HG02678 (cell line): ENCODE results near the gene FKBP7.
"Not testable (repeated sequence)": the region's sequence is repeated elsewhere in the genome, so short reads cannot be mapped to it uniquely, and the experiment has no call there.

Experiments used
- ATAC-seq: cut with Tn5 transposase; IDR thresholded peaks from one replicate; pipeline ENCODE4 v1.9.1; 2021; ENCODE audit warnings: mild to moderate bottlenecking, moderate library complexity; ENCODE audit not compliant: unreplicated experiment

Gene FKBP7

DNA sequence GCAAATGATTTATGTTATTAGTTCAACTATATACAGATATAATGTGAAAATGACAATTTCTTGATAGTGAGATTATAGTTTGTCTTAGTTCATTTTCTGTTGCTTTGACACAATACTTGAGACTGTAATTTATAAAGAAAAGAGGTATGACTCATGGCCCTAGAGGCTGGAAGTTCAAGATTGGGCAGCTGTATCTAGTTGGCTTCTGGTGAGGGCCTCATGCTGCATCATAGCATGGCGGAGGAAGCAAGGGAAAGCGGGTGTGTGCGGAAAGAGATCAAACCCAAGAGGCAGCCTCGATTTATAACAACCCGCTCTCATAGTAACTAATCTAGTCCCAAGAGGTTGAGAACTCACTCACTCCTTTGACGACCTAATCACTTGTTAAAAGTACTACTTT, 13.2 kb upstream of the FKBP7 start:
- no peak for ATAC-seq

DNA sequence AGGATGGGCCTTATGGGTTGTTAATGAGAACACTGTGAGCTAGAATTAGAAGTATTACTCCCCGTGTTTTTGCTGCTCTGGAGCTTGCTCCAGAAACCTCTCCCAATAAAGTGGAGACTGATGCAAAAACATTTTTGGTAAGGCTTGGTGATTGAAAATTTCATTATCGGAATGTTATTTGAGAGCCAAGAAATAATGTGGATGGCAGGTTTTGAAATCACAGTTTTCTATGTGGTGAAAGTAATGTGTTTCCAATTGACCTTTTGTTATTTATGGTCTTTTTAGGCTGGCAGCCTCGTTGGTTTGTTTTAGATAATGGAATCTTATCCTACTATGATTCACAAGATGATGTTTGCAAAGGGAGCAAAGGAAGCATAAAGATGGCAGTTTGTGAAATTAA, 7.0 kb upstream of the FKBP7 start:
- no peak for ATAC-seq

DNA sequence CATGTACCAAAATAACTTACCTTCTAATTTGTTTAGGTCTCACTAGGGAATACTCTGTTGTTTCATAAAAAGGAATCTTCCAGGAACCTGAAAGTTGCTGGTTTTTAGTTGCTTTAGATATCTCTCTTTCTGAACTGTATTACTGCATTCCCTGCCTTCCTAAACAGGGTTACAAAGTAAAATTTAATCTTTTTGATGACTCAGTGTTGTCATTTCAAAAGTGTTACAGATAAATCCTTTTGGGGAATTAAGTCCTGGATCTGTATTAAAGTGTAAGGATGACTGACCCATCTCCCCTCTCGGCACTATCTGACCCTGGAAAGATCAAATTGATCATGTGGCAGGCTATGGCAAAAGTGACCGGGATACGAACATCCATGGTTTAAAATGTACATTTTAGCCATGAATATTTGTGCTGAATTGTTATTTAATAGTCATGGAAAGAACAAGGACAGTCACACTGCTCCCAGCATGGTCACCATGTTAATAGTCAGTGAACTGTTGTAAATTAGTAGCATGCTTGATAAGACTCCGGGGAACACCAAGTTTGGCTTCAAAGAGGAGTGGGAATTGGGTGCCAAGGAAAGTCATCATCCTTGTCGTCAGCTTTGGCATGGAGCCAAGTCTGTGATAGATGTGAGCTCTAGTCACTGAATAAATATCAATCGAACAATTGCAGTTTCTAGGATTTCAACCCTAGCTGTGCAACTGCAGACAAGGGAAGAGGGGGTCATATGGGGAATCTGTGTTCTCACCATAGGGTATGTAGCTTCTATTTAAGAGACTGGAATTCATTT, 6.0 kb upstream of the FKBP7 start:
- no peak for ATAC-seq

DNA sequence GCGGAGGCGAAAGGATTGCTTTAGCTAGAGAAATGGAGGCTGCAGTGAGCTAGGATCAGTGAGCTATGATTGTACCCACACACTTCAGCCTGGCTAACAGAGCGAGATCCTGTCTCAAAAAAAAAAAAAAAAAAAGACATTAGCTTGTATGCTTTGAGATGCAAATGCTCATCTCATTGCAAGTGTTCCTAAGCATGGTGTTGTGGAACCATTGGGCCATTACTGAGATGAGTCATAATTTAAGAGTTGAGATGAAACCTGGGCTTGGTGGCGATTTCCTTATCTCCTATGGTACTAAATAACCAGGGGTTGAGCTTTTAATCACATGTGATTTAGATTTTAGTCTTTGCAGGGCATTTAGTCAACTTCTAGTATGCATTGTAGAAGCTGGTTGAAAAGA, 4.0 kb upstream of the FKBP7 start:
- ATAC-seq: peak; percentile 26

DNA sequence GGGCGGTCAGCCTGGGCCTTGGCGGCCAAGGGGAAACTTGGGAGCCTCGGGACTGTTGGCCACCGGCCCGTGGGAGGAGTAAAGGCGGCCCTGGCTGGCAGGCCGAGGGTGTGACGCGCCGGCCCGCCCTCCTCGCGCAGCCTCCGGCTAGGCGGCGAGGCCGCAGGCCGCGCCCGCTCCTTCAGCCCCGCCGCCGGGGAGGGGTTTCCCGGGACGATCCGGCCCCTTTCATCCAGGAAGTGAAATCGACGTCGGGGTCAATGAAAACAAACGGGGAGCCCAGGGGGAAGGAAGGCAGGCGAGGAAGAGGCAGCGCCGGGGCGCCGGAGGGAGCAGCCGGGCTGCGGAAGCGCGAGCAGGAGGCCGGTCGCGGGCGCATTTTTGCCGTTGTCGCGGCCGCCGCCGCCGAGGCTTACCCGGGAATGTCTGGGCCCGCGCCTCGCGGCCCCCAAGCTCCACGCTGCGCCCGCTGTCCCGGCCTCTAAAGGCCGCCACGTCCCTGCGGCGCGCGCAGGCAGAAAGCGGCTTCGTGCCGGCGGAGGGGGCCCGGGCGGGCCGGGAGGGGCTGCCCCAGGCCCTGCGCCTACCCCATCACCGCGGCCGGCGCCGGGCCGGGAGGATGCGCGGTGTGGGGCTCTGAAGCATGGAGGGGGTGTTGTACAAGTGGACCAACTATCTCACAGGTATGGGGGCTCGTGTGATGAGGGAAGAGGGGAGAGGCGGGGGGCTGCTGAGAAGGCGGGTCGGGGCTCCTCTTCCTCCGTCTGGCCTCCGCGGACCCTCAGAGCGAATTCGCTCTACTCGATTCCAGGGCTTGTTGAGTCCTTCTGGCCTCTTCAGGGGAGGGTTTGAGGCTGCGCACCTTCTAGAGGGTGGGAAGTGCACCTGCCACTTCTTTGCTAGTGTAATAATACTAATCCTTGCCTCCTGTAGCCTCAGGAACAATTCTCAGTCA, 2.1 kb upstream of the FKBP7 start, which contains the start of gene PLEKHA3:
PLEKHA3 (plus strand) TSS at position 231 of the 955 bp plus-strand sequence; CDS start at position 644, 413 bp downstream.
- ATAC-seq: peak; percentile 73

DNA sequence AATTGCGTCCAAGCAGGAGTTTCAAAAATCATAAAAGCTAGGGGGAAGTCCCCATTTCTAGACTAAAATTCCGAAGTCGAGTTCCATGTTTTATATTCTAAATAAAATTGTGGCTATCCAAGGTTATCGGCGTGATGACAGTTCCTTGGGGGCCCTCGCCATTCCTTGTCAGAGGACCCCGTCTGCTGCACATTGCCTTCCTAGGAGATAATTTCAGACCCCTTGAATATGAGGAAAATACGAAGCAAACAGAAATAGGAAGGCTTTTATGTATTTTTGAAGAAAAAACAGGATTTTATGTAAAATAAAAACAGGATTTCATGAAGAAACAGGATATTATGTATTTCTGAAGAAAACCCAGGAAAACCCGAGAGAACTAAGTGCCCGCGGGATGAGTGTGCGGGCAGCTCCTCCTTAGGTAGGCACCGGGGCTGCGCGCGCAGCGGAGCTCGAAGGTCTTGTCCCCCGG, 1.4 kb upstream of the FKBP7 start:
- no peak for ATAC-seq

DNA sequence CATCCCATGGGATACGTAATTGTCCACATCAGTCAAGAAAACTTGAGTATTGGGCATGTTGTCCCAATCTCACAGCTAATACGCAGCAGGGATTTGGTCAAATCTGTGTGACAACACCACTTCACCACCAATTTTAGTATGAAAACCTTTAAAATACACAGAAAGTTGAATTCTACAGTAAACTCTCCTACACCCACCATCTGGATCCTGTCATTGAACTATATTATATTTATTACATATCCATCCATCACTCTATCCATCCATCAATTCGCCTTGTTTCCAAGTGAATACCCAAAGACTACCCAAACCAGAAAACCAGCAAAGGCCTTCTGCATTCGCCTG, 846 bp upstream of the FKBP7 start:
- no peak for ATAC-seq

DNA sequence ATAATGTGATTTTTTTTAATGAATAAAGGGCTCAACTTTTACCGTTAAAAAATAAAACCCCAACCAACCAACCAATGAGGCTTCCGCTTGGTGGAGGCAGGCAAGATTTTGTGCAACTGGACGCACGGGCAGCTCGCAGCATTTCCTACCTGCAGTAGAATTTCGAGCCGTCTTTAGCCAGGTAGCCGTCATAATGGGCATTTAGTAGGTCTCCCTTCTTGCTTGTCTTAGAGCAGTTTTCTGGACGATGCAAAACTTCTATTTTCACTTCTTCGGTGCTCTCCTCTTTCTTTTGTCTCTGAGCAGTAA, 316 bp downstream of the FKBP7 start:
- ATAC-seq: peak; percentile 3

DNA sequence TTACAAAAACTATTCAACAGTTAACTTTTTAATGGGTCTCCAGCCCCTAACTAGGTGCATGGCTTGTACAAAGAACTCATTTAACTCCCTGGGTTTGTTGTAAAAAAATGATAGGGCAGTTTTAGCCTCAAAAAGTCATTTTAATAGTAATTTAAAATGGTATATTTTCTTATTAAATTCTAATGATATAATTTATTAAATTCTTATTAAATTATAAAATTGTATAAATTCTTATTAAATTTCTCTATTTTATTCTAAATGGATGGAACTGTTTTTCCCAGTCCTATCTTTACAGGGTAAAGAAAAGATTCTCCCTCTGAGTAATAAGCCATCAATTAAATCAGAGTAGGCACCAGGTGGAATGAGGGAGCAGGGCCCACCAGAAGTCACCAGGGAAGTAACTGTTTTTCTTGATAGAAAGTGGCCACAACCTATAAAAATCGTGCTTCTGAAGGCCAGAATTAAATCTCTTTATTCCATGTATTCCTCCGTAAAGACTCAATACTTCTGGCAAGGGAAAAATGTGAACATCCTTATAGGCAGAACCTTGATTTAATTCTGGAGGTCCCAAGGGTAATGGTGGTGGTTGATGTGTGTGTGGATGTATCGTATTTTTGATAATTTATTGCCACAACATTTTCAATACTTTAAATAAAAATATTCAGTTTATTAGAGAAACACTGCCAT, 814 bp downstream of the FKBP7 start:
- no peak for ATAC-seq

DNA sequence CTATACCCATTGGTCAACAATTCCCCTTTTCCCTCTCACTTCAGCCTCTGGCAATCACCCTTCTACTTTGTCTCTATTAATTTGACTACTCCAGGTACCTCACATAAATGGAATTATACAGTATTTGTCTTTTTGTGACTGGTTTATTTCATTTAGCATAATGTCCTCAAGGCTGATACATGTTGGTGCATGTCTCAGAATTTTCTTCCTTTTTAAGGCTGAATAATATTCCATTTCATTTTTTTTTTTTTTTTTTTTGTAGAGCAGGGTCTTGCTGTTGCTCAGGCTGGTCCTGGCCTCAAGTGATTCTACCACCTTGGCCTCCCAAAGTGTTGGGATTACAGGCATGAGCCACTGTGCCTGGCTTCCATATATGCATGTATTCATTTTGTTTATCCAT, 1.9 kb downstream of the FKBP7 start:
- no peak for ATAC-seq

DNA sequence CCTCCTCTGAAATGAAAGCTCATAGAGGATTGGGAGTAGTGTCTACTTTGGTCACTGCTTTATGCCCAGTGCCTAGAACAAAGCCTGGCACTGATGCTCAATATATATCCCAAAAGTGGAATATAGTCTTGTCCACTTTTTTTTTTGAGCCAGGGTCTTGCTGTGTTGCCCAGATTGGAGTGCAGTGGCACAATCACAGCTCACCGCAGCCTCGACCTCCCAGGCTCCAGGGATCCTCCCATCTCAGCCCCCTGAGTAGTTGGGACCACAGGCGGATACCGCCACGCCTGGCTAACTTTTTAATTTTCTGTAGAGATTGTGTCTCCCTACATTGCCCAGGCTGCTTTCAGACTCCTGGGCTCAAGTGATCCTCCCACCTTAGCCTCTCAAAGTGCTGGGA, 3.8 kb downstream of the FKBP7 start:
- ATAC-seq: no peak

DNA sequence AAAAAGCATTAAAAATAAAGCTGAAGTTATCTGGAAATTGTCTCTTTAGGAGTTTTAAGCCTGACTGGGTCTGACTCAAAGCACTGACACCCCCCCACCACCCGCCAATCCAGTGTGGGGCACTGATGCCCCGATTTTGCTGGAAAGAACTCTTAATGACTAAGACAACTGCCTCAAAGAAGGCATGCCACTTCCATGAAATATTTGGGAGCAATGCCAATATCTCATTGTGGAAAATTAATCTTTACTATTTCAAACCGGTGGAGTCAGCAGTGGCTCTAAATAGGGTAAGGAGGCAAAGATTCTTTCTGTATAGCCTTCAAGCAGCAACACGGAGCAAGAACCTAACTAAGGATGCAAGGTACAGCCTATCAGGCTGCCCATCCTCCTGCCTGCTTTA, 4.5 kb downstream of the FKBP7 start:
- ATAC-seq: no peak

DNA sequence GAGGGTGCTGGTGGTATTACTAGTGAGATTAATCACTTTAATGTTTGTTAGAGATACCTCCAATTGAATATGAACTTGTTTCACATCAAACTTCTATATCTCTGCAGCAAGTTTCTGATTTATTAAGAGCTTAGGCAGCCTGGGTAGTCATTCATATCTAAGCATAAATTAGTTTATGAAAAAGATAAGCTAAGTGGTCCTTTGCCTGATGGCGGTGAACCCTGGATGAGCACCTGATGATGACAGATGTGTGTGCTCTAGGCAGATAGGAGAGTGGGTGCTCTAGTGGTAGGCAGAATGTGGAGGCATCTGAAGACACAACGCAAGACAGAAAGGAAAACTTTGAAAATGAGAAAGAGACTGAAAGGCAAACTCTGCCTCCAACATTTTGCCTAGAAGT, 5.0 kb downstream of the FKBP7 start:
- no peak for ATAC-seq

DNA sequence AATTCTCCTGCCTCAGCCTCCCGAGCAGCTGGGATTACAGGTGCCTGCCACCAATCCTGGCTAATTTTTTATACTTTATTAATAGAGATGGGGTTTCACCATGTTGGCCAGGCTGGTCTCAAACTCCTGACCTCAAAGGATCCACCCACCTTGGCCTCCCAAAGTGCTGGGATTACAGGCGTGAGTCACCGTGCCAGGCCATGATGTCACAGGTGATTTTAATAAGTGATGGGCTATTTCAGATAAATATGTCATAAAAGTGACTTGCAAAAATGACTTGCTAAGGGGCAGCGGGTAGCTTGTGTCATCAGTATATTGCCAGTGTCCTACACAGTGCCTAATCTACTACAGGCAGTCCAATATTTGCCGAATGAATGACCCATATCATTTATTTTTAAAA, 7.1 kb downstream of the FKBP7 start:
- ATAC-seq: not testable (repeated sequence)

DNA sequence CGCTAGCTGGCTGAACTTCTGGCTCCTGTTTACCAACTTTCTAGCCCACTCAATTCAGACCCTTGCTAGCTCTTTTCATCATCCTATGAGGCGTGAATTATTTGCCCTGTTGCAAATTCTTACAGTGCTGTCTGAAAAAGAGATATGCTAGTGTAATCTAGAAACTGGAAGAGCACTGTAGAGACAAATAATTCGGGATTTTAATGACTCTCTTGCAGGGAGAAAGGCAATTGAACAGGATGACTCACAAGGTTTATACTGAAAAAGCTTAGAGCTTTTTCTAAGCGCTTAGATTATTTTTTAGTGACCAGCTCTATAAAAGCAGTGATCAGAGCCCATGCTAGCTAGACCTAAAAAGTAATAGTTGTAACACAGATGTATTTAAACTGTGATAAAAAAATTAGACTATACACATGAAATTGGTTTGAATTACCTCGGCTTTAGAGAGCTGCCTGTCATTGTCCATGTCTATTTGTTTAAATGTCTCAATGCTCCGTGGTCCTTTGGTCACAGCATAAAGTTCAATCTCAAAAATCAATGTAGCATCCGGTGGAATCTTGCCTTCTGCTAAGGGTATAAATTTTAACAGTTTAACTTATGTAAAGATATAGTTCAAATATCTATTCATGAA, 9.1 kb downstream of the FKBP7 start:
- no peak for ATAC-seq

DNA sequence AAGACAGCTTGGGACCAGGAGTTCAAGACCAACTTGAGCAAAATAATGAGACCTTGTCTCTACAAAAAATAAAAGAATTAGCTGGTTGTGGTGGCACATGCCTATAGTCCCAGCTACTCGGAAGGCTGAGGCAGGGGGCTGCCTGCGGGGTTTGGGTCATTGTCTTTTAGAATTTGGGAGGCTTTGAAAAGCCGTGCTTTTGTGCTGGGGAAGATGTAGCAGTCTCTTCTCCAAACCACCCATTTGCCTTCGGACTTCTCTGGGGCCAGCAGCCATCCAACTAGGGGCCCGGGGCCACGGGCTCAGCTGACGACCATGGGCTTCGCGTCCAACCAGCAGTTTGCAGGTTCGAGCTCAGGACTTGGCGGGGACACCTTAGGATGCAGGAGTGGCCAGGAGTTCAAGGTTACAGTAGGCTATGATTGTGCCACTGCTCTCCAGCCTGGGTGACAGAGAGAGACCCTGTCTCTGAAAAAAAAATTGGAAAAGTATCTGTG, 21.0 kb downstream of the FKBP7 start:
- ATAC-seq: no peak

DNA sequence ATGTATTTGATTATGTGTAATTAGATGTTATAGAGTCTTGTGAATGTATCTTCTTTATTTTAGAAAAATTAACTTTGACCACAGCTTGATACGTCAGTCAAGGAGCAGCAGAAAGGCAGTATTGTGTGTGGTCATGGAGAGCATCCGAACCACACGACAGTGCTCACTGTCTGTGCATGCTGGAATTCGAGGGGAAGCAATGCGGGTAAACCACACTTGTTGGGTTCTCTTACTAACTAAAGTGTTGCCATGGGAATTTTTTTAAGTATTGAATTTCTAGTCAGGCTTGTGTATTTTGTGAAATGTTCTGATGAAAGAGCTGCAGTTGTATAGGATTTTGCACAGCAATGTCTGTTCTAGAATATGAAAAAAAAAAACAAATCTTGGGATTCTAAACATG, 22.5 kb downstream of the FKBP7 start:
- ATAC-seq: no peak

DNA sequence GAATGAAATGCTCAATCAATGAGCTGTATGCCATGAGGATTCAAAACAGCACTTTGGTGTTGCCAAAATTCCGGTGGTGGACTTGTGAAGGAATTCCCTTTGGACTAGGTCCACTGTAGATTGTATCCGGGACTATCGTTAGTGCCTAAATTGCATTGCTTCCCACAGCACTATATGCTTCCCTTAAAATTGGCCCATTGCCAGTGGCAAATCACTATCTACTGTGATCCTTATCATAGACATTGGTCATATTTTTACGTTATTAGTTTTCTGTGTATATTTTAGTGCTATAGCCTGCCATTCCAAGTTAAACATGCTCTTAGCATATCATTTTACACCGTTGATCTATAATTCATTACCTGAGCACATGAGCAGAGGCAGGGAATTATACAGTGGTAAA, 25.5 kb downstream of the FKBP7 start:
- no peak for ATAC-seq

DNA sequence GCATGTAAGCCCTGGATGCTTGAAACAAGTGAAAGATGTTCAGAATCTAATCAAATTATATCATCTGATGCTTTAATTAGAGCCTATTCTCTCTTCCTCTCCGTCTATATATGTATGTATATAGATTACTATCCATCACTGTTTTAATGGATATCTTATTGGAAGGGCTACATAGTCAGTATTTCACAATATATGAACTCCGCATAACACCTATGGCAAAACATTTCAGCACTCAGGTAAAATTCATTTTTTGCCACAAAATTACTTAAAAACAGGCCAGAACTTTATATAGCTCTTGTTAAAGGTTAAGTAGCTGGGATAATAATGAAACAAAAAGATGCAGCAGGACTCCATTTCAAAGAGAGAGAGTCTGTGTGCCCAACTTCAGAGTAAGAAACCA, 26.1 kb downstream of the FKBP7 start:
- ATAC-seq: no peak

DNA sequence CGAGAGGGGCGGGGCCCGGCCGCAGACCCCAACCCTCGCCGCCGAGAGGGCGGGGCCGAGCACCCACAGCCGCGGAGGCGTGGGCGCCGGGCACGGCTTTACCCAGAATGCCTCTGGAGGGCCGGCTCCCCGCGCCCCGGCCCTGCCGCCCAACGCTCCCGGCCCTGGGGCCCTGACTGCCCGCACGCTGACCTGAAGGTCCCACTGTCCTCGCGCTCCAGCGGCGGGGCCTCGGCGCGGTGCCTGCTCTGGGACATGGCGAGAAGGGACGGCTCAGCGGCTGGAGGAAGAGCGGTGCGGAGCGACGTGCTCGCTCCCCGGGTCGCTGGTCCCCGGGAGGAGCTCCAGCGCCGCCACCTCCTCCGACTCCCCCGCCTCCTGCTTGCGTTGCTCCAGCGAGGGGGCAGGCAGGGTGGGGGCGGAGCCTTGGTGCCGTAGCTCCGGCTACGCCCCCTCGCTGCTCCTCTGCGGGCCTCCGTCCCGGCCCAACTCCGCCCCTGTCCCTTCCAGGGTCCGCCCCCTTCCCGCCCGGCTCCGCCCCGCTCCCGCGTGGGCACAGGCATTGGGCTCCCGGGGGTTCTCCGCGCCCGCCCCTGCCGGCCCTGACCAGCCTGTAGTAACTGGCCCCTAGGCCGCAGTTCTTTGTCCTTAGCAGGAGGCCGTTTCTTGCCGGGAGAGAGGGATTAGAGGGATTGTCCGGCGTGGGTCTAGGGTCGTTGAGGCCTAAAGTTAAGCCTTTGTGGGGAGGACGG, 27.4 kb downstream of the FKBP7 start, which contains the start of the genes PJVK and PRKRA:
PJVK (plus strand) TSS at position 605 of the 752 bp plus-strand sequence. CDS start 2,032 bp downstream, outside the sequence.
PRKRA (minus strand) TSS at position 402 of the 752 bp plus-strand sequence; CDS start at position 257, 145 bp downstream.
- ATAC-seq: peak; percentile 80
